Activated gamma-delta T cell treated with anti-CD3 and anti-CD28 coated beads, Interleukin-2, amount 50 U/mL, for 16 hours (primary cell): ENCODE results near the gene MXD1.

Experiments
- DNase-seq: peaks from one replicate; pipeline ENCODE4 v3.0.0-alpha.2; 2020; ENCODE audit warnings: low read depth

The MXD1 gene

GRCh38 chr2:69952336-69953115, 37.6 kb downstream of the MXD1 start:
- DNase-seq, result no peak

- DNase-seq, result no peak
Observed at GRCh38 chr2:69954084-69954483, 39.2 kb downstream of the MXD1 start.

- DNase-seq, result no peak
Observed at GRCh38 chr2:69955029-69955428, 40.1 kb downstream of the MXD1 start.

GRCh38 chr2:69956475-69956979, 41.6 kb downstream of the MXD1 start:
- DNase-seq, result no peak

GRCh38 chr2:69957965-69958364, 43.1 kb downstream of the MXD1 start:
- DNase-seq, result no peak

GRCh38 chr2:69958480-69958879, 43.6 kb downstream of the MXD1 start:
- DNase-seq, result no peak

GRCh38 chr2:69959425-69959824, 44.5 kb downstream of the MXD1 start:
- no peak for DNase-seq

GRCh38 chr2:69960821-69961220, 45.9 kb downstream of the MXD1 start:
- DNase-seq, result no peak

- no peak for DNase-seq
Observed at GRCh38 chr2:69961496-69961895, 46.6 kb downstream of the MXD1 start, which contains the start of gene ASPRV1. Gene ASPRV1 (minus strand): TSS chr2:69961631. CDS start chr2:69961436, 195 bp downstream.

- DNase-seq, result no peak
Observed at GRCh38 chr2:69962986-69963730, 48.2 kb downstream of the MXD1 start.

GRCh38 chr2:69964353-69964841, 49.5 kb downstream of the MXD1 start:
- DNase-seq, result no peak

GRCh38 chr2:69965756-69966445, 51.0 kb downstream of the MXD1 start:
- no peak for DNase-seq

- DNase-seq, result no peak
Observed at GRCh38 chr2:69966496-69966895, 51.6 kb downstream of the MXD1 start.

- DNase-seq, result no peak
Observed at GRCh38 chr2:69968609-69969008, 53.7 kb downstream of the MXD1 start.

GRCh38 chr2:69969126-69969983, 54.4 kb downstream of the MXD1 start:
- DNase-seq, result no peak

GRCh38 chr2:69969991-69970390, 55.1 kb downstream of the MXD1 start:
- no peak for DNase-seq

- no peak for DNase-seq
Observed at GRCh38 chr2:69972822-69973221, 57.9 kb downstream of the MXD1 start.

GRCh38 chr2:69973335-69973735, 58.4 kb downstream of the MXD1 start:
- DNase-seq, result no peak

GRCh38 chr2:69975136-69975852, 60.4 kb downstream of the MXD1 start:
- no peak for DNase-seq

GRCh38 chr2:69975853-69976462, 61.0 kb downstream of the MXD1 start:
- DNase-seq, result no peak
